Endothelial cell (in vitro differentiated cells): ENCODE results near the gene CORO2B. TPM values are rescaled to one million over a fixed set of nuclear protein-coding genes. Genes with fewer than 3 reads are reported as not detected.
A peak's percentile ranks its signal among the peaks of the same experiment; 100 is the strongest.

ENCODE experiments used
- DNase-seq: peaks from one replicate; pipeline ENCODE4 v3.0.0; 2021; ENCODE audit warnings: low spot score
- H3K27ac Mint-ChIP-seq: one replicate; pipeline ENCODE4 v1.8.0; 2021; ENCODE audit warnings: mixed read lengths, inconsistent platforms; ENCODE audit not compliant: unreplicated experiment
- H3K27me3 Mint-ChIP-seq: one replicate; pipeline ENCODE4 v1.8.0; 2021; ENCODE audit warnings: mild to moderate bottlenecking, moderate library complexity, mixed read lengths, inconsistent platforms; ENCODE audit not compliant: unreplicated experiment
- H3K36me3 Mint-ChIP-seq: one replicate; pipeline ENCODE4 v1.8.0; 2021; ENCODE audit warnings: mild to moderate bottlenecking, low read depth, mixed read lengths, inconsistent platforms; ENCODE audit not compliant: unreplicated experiment
- H3K4me1 Mint-ChIP-seq: one replicate; pipeline ENCODE4 v1.8.0; 2021; ENCODE audit warnings: mild to moderate bottlenecking, mixed read lengths, inconsistent platforms; ENCODE audit not compliant: unreplicated experiment
- H3K4me3 Mint-ChIP-seq: one replicate; pipeline ENCODE4 v1.8.0; 2021; ENCODE audit warnings: mild to moderate bottlenecking, mixed read lengths, inconsistent platforms; ENCODE audit not compliant: unreplicated experiment
- H3K9me3 Mint-ChIP-seq: one replicate; pipeline ENCODE4 v1.8.0; 2021; ENCODE audit warnings: mixed read lengths, inconsistent platforms; ENCODE audit not compliant: unreplicated experiment
- CTCF ChIP-seq: fragments of 200-600 bp; sonication (generic); IDR thresholded peaks from one replicate; pipeline ENCODE4 v1.5.0; 2021; ENCODE audit warnings: antibody characterized with exemption; ENCODE audit not compliant: unreplicated experiment
- total RNA-seq: library from RNA; stranded (reverse); fragmentation: NEBNext Ultra II Directional; extraction: Animal tissue kit (Norgen Biotek cat#: 25700); gene quantifications from one replicate; pipeline ENCODE4 v1.2.1, GENCODE V29; 2021; ENCODE audit not compliant: unreplicated experiment

CORO2B gene
- total RNA-seq, 1 donor from 2014 or later: 71.7 TPM

GRCh38 chr15:68683551-68683950 is 104.8 kb downstream of the CORO2B start:
- peaks cover 4% of the 10 kb centered on the region for H3K9me3 Mint-ChIP-seq
- no peak overlapping the region for H3K27ac Mint-ChIP-seq
- peak overlapping the region; percentile 57 for H3K4me3 Mint-ChIP-seq
- no peaks in the 10 kb centered on the region for H3K4me1 Mint-ChIP-seq
- TF ChIP-seq CTCF: no peak
- H3K27me3 Mint-ChIP-seq: peaks cover 4% of the 10 kb centered on the region
- H3K36me3 Mint-ChIP-seq: peaks cover 16% of the 10 kb centered on the region
- no peak for DNase-seq

DNA sequence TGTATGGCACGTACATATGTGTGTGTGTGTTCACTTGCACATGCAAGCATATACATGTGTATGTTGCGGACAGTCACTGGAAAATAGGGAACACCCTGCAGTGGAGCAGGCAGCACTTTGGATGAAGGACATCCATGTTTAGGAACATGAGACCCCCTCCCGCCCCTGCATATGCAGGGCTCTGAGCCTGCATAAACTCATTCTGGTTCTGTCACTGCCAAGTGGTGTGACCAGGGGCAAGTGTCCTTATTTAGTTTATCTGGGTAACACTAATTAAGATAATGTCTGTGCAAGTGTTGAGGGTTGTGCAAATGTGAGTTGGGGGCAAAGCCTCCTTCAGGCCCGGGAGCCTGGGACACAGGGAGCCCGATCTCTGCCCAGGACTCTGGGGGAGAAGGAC is 105.7 kb downstream of the CORO2B start:
- H3K9me3 Mint-ChIP-seq: peaks cover 4% of the 10 kb centered on the region
- no peak for TF ChIP-seq CTCF
- H3K4me1 Mint-ChIP-seq: no peaks in the 10 kb centered on the region
- peaks cover 4% of the 10 kb centered on the region for H3K27me3 Mint-ChIP-seq
- no peak for DNase-seq
- no peak overlapping the region for H3K4me3 Mint-ChIP-seq
- peaks cover 16% of the 10 kb centered on the region for H3K36me3 Mint-ChIP-seq
- H3K27ac Mint-ChIP-seq: no peak overlapping the region

- no peak for TF ChIP-seq CTCF
These were observed 108.4 kb downstream of the CORO2B start for GRCh38 chr15:68687136-68687735.

DNA sequence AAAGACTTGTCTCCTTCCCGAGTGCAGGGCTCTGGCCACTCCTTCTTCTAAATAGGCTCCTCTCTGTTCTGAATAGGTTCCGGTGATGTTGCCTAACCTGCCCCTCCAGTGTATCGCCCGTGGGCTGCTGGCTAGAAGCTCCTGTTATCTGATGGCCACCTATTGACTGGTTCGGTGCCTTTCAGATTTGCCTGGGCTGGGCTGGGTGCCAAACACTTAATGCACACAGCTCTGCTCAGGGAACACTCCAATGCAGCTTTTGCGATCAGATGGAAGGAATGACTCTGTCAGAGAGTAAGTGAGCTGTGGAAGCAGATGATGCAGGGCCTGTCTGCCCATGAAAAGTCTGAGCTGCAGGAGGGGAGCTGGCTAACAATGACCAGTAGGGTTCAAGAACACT is 112.9 kb downstream of the CORO2B start:
- no peak for DNase-seq
- no peak overlapping the region for H3K27ac Mint-ChIP-seq
- no peaks in the 10 kb centered on the region for H3K27me3 Mint-ChIP-seq
- peaks cover 4% of the 10 kb centered on the region for H3K9me3 Mint-ChIP-seq
- no peak for TF ChIP-seq CTCF
- H3K36me3 Mint-ChIP-seq: peaks cover 13% of the 10 kb centered on the region
- H3K4me1 Mint-ChIP-seq: peaks cover 20% of the 10 kb centered on the region
- H3K4me3 Mint-ChIP-seq: no peak overlapping the region

More at GRCh38 chr15:68687136-68687735, 108.4 kb downstream of the CORO2B start:
- no peak overlapping the region for H3K27ac Mint-ChIP-seq
- H3K4me3 Mint-ChIP-seq: no peak overlapping the region
- peaks cover 16% of the 10 kb centered on the region for H3K36me3 Mint-ChIP-seq
- no peaks in the 10 kb centered on the region for H3K4me1 Mint-ChIP-seq
- peaks cover 4% of the 10 kb centered on the region for H3K27me3 Mint-ChIP-seq
- no peak for DNase-seq
- H3K9me3 Mint-ChIP-seq: peaks cover 4% of the 10 kb centered on the region

GRCh38 chr15:68693071-68693470 is 114.3 kb downstream of the CORO2B start:
- no peak overlapping the region for H3K27ac Mint-ChIP-seq
- TF ChIP-seq CTCF: no peak
- H3K9me3 Mint-ChIP-seq: no peaks in the 10 kb centered on the region
- peaks cover 26% of the 10 kb centered on the region for H3K4me1 Mint-ChIP-seq
- H3K27me3 Mint-ChIP-seq: no peaks in the 10 kb centered on the region
- H3K4me3 Mint-ChIP-seq: no peak overlapping the region
- DNase-seq: no peak
- peaks cover 15% of the 10 kb centered on the region for H3K36me3 Mint-ChIP-seq
